ENCODE measurements around the gene EPHA8.

The EPHA8 gene

DNA sequence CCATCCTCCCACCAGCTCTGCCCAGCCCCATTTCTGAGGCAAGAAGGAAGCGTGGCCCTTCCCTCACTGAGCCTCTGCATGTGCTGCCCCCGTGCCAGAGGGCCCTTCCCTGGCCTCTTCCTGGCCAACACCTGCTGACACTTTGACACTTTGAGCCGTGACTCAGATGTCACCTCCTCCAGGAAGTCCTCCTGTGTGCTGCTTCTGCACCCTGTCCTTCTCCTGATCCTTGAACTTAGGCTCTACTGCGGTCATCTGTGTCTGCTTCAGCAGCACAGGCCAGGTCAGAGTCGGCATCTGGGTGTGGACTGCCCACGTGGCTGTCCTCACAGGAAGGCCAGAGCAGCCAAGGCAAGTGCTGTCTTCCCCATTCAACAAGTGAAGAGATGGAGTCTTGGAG is 19.6 kb upstream of the EPHA8 start:
- WGBS (ENCODE audit: insufficient coverage), result 76% methylated on average over 5 of the region's 6 CpGs
- H3K9me3 ChIP-seq (ENCODE audit: control extremely low read depth in 1 of 5, control insufficient read depth in 4 of 5, insufficient read depth in 2 of 5, low read depth in 1 of 5, low read length in 4 of 5), result no peaks in the 10 kb centered on the region
- no peak overlapping the region for H3K27ac ChIP-seq (ENCODE audit: insufficient read depth in 1 of 2, low read depth in 1 of 2, low read length in 2 of 2, poor library complexity in 1 of 2, severe bottlenecking in 2 of 2)
- peaks cover 0 to 41% (median 5%) of the 10 kb centered on the region in 5 experiments for H3K27me3 ChIP-seq (replicated peaks in 2 of 5; ENCODE audit: control insufficient read depth in 4 of 5, insufficient read depth in 5 of 5, low read length in 4 of 5)
- CTCF ChIA-PET, result no interaction called here
- no peak for DNase-seq
- no peaks in the 10 kb centered on the region for H3K36me3 ChIP-seq (ENCODE audit: control insufficient read depth in 4 of 4, insufficient read depth in 4 of 4, low read length in 3 of 4)
- H3K4me3 ChIP-seq (ENCODE audit: control insufficient read depth in 1 of 7, extremely low read depth in 1 of 7, insufficient read depth in 4 of 7, low read depth in 2 of 7, low read length in 6 of 7), result no peak overlapping the region
- POLR2A ChIA-PET, result no interaction called here
- H3K4me1 ChIP-seq (ENCODE audit: control extremely low read depth in 1 of 4, control insufficient read depth in 4 of 4, insufficient read depth in 4 of 4, low read length in 3 of 4), result peaks cover 0 to 11% (median 0%) of the 10 kb centered on the region in 4 experiments

DNA sequence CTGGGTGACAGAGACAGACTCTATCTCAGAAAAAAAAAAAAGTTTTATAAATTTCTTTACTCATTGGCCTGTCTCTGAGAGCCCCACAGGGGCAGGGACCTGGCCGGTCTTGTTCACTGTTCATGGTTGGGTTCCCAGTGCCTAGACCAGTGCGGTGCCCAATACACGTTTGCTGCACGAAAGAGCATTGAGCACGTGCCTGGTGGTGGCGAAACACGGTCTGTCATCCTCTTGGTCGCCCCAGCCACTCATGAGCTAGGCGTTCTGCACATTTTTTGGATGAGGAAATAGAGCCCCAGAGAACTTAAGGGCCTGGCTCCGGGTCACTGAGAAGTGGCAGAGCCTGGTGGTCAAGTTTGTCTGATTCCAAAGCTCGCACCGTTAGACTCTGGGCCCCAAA is 18.7 kb upstream of the EPHA8 start:
- H3K27ac ChIP-seq (ENCODE audit: insufficient read depth in 1 of 2, low read depth in 1 of 2, low read length in 2 of 2, poor library complexity in 1 of 2, severe bottlenecking in 2 of 2), result no peak overlapping the region
- no peak overlapping the region for H3K4me3 ChIP-seq (ENCODE audit: control insufficient read depth in 1 of 7, extremely low read depth in 1 of 7, insufficient read depth in 4 of 7, low read depth in 2 of 7, low read length in 6 of 7)
- no peak for DNase-seq
- no peaks in the 10 kb centered on the region for H3K36me3 ChIP-seq (ENCODE audit: control insufficient read depth in 4 of 4, insufficient read depth in 4 of 4, low read length in 3 of 4)
- ChIA-PET POLR2A (no interaction called here), CTCF (no interaction called here)
- H3K4me1 ChIP-seq (ENCODE audit: control extremely low read depth in 1 of 4, control insufficient read depth in 4 of 4, insufficient read depth in 4 of 4, low read length in 3 of 4), result peaks cover 0 to 7% (median 0%) of the 10 kb centered on the region in 4 experiments
- no peaks in the 10 kb centered on the region for H3K9me3 ChIP-seq (ENCODE audit: control extremely low read depth in 1 of 5, control insufficient read depth in 4 of 5, insufficient read depth in 2 of 5, low read depth in 1 of 5, low read length in 4 of 5)
- 86% methylated on average over 12 of the region's 12 CpGs for WGBS (ENCODE audit: insufficient coverage)
- H3K27me3 ChIP-seq (replicated peaks in 2 of 5; ENCODE audit: control insufficient read depth in 4 of 5, insufficient read depth in 5 of 5, low read length in 4 of 5), result peaks cover 0 to 47% (median 5%) of the 10 kb centered on the region in 5 experiments

DNA sequence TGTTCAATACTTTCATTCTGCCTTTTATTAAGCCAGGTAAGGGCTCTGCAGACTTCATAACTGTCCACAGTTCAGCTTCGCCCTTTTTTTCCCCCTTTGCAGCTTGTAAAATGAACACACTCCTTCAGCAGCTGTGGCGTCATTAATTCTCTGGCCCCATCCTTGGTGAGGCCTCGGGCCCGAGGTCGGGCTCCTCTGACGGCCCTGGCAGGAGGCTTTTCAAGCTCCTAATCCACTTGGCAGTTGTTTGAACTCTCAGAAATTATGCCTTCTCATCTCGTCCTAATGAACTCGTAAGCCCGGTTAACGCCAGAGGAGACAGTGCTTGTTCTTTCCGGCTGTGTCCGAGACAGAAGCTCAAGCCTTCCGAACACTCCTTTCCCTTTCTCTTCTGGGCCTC is 18.1 kb upstream of the EPHA8 start:
- DNase-seq, result no peak
- POLR2A ChIA-PET, result no interaction called here

DNA sequence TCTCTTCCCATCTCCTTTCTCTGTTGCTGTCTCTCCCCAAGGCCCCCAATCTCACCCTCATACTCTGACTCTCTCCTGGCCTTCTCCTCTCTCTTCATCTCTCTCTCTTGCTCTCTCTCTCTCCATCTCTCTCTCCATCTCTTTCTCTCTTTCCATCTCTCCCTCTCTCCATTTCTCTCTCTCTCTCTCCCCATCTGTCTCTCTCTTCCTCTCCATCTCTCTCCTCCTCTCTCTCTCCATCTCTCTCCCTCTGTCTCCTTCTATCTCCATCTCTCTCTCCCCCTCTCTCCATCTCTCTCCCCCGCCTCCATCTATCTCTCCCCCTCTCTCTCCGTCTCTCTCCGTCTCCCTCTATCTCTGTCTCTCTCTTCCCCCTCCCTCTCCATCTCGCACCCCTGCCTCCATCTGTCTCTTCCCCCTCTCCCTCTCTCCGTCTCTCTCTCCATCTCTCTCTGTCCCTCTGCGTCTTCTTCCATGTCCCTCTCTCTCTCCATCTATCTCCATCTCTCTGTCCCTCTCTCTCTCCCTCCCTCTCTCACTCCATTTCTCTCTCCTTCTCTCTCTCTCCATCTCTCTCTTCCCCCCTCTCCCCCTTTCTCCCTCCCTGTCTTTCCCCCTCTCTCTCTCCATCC is 16.0 kb upstream of the EPHA8 start:
- POLR2A ChIA-PET, result no interaction called here
- no peaks in the 10 kb centered on the region for H3K36me3 ChIP-seq (ENCODE audit: control insufficient read depth in 4 of 4, insufficient read depth in 4 of 4, low read length in 3 of 4)
- H3K4me3 ChIP-seq (ENCODE audit: control insufficient read depth in 1 of 7, extremely low read depth in 1 of 7, insufficient read depth in 4 of 7, low read depth in 2 of 7, low read length in 6 of 7), result no peak overlapping the region
- no peaks in the 10 kb centered on the region for H3K4me1 ChIP-seq (ENCODE audit: control extremely low read depth in 1 of 4, control insufficient read depth in 4 of 4, insufficient read depth in 4 of 4, low read length in 3 of 4)
- peaks cover 4 to 64% (median 7%) of the 10 kb centered on the region in 5 experiments for H3K27me3 ChIP-seq (replicated peaks in 2 of 5; ENCODE audit: control insufficient read depth in 4 of 5, insufficient read depth in 5 of 5, low read length in 4 of 5)
- DNase-seq, result no peak
- CTCF ChIA-PET, result no interaction called here
- 73% methylated on average over 6 of the region's 6 CpGs for WGBS (ENCODE audit: insufficient coverage)
- no peaks in the 10 kb centered on the region for H3K9me3 ChIP-seq (ENCODE audit: control extremely low read depth in 1 of 5, control insufficient read depth in 4 of 5, insufficient read depth in 2 of 5, low read depth in 1 of 5, low read length in 4 of 5)
- H3K27ac ChIP-seq (ENCODE audit: insufficient read depth in 1 of 2, low read depth in 1 of 2, low read length in 2 of 2, poor library complexity in 1 of 2, severe bottlenecking in 2 of 2), result no peak overlapping the region

More for the DNA sequence above, 18.1 kb upstream of the EPHA8 start:
- H3K9me3 ChIP-seq (ENCODE audit: control extremely low read depth in 1 of 5, control insufficient read depth in 4 of 5, insufficient read depth in 2 of 5, low read depth in 1 of 5, low read length in 4 of 5), result no peaks in the 10 kb centered on the region
- H3K36me3 ChIP-seq (ENCODE audit: control insufficient read depth in 4 of 4, insufficient read depth in 4 of 4, low read length in 3 of 4), result no peaks in the 10 kb centered on the region
- H3K27ac ChIP-seq (ENCODE audit: insufficient read depth in 1 of 2, low read depth in 1 of 2, low read length in 2 of 2, poor library complexity in 1 of 2, severe bottlenecking in 2 of 2), result no peak overlapping the region
- H3K27me3 ChIP-seq (replicated peaks in 2 of 5; ENCODE audit: control insufficient read depth in 4 of 5, insufficient read depth in 5 of 5, low read length in 4 of 5), result peaks cover 0 to 49% (median 5%) of the 10 kb centered on the region in 5 experiments
- H3K4me3 ChIP-seq (ENCODE audit: control insufficient read depth in 1 of 7, extremely low read depth in 1 of 7, insufficient read depth in 4 of 7, low read depth in 2 of 7, low read length in 6 of 7), result no peak overlapping the region
- CTCF ChIA-PET, result no interaction called here
- H3K4me1 ChIP-seq (ENCODE audit: control extremely low read depth in 1 of 4, control insufficient read depth in 4 of 4, insufficient read depth in 4 of 4, low read length in 3 of 4), result peaks cover 0 to 2% (median 0%) of the 10 kb centered on the region in 4 experiments
- WGBS (ENCODE audit: insufficient coverage), result 84% methylated on average over 8 of the region's 13 CpGs

DNA sequence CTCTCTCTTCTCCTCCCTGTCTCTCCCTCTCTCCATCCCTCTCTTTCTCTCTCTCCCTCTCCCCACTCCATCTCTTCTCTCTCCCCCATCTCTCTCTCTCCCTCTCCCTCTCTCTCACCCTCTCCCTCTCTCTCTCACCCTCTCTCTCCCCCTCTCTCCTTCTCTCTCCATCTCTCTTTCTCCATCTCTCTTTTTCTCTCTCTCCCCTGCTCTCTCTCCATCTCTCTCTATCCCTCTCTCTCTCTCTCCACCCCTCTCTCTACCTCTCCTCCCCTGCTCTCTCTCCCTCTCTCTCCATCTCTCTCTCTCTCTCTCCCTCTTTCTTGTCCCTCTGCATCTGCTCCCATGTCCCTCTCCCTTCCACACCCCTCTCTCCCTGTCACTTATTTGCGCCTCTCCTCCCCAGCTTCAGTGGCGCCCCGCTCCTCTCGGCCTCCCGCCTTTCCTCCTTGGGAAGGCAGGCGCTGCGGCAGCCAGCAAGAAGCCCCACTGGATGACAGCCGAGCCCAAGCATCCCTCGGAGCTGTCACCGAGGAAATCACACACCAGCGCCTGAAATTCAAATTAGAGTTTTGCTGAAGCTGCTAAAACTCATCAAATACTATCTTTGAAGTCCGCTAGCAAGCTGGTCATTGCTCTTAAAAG is 15.3 kb upstream of the EPHA8 start:
- no peak overlapping the region for H3K4me3 ChIP-seq (ENCODE audit: control insufficient read depth in 1 of 7, extremely low read depth in 1 of 7, insufficient read depth in 4 of 7, low read depth in 2 of 7, low read length in 6 of 7)
- CTCF ChIA-PET, result no interaction called here
- DNase-seq, result no peak
- H3K36me3 ChIP-seq (ENCODE audit: control insufficient read depth in 4 of 4, insufficient read depth in 4 of 4, low read length in 3 of 4), result no peaks in the 10 kb centered on the region
- no peaks in the 10 kb centered on the region for H3K4me1 ChIP-seq (ENCODE audit: control extremely low read depth in 1 of 4, control insufficient read depth in 4 of 4, insufficient read depth in 4 of 4, low read length in 3 of 4)
- no peak overlapping the region for H3K27ac ChIP-seq (ENCODE audit: insufficient read depth in 1 of 2, low read depth in 1 of 2, low read length in 2 of 2, poor library complexity in 1 of 2, severe bottlenecking in 2 of 2)
- H3K9me3 ChIP-seq (ENCODE audit: control extremely low read depth in 1 of 5, control insufficient read depth in 4 of 5, insufficient read depth in 2 of 5, low read depth in 1 of 5, low read length in 4 of 5), result no peaks in the 10 kb centered on the region
- WGBS (ENCODE audit: insufficient coverage), result 12% methylated on average over 11 of the region's 12 CpGs
- POLR2A ChIA-PET, result no interaction called here
- H3K27me3 ChIP-seq (replicated peaks in 2 of 5; ENCODE audit: control insufficient read depth in 4 of 5, insufficient read depth in 5 of 5, low read length in 4 of 5), result peaks cover 4 to 70% (median 9%) of the 10 kb centered on the region in 5 experiments

DNA sequence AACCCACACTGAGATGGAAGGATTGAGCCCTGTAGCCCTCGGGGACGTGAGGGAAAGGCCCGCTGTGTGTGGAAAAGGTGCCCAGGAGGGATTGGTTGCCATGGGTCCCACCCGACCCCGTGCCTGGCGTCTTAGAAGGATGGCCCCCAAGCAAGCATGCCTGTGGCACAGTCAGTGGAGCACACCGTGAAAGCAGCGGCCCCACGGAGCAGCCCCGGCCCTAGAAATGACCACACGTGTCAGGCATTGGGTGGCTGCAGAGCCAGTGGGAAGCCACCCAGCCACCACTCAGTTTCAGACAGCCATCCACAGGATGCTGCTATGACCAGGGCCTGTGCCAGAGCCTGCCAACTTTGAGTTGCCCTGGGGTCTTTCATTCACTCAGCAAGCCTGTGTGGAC is 13.3 kb upstream of the EPHA8 start:
- Histone ChIP-seq H3K4me1 (ENCODE audit: control extremely low read depth in 1 of 4, control insufficient read depth in 4 of 4, insufficient read depth in 4 of 4, low read length in 3 of 4) (no peaks in the 10 kb centered on the region), H3K9me3 (ENCODE audit: control extremely low read depth in 1 of 5, control insufficient read depth in 4 of 5, insufficient read depth in 2 of 5, low read depth in 1 of 5, low read length in 4 of 5) (no peaks in the 10 kb centered on the region), H3K27ac (ENCODE audit: insufficient read depth in 1 of 2, low read depth in 1 of 2, low read length in 2 of 2, poor library complexity in 1 of 2, severe bottlenecking in 2 of 2) (no peak overlapping the region), H3K27me3 (replicated peaks in 2 of 5; ENCODE audit: control insufficient read depth in 4 of 5, insufficient read depth in 5 of 5, low read length in 4 of 5) (peaks cover 4 to 87% (median 15%) of the 10 kb centered on the region in 5 experiments), H3K4me3 (ENCODE audit: control insufficient read depth in 1 of 7, extremely low read depth in 1 of 7, insufficient read depth in 4 of 7, low read depth in 2 of 7, low read length in 6 of 7) (no peak overlapping the region), H3K36me3 (ENCODE audit: control insufficient read depth in 4 of 4, insufficient read depth in 4 of 4, low read length in 3 of 4) (no peaks in the 10 kb centered on the region)
- CTCF ChIA-PET, result no interaction called here
- WGBS (ENCODE audit: insufficient coverage), result 93% methylated on average over 10 of the region's 11 CpGs
- POLR2A ChIA-PET, result no interaction called here
- no peak for DNase-seq

DNA sequence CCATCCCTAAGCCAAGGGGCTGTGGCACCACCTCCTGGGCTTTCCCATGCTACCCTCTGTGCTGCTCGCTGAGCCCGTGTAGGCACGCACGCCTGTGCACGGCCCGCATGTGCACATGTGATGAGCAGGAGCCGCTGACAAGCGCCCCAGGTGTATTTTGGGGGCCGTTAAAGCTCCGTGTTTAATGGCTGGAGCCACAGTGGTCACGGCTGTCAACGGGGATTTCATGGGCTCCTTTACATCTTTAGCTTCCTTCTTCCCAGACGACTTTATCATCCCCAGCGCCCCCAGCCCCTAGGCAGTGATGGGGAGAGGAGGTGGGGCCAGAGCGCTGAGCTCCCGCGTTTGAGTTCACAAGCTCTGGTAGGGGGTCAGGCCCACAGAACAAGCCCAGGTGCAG is 11.7 kb upstream of the EPHA8 start:
- 84% methylated on average over 11 of the region's 17 CpGs for WGBS (ENCODE audit: insufficient coverage)
- CTCF ChIA-PET, result no interaction called here
- Histone ChIP-seq H3K36me3 (ENCODE audit: control insufficient read depth in 4 of 4, insufficient read depth in 4 of 4, low read length in 3 of 4) (no peaks in the 10 kb centered on the region), H3K9me3 (ENCODE audit: control extremely low read depth in 1 of 5, control insufficient read depth in 4 of 5, insufficient read depth in 2 of 5, low read depth in 1 of 5, low read length in 4 of 5) (no peaks in the 10 kb centered on the region), H3K4me3 (ENCODE audit: control insufficient read depth in 1 of 7, extremely low read depth in 1 of 7, insufficient read depth in 4 of 7, low read depth in 2 of 7, low read length in 6 of 7) (no peak overlapping the region), H3K4me1 (ENCODE audit: control extremely low read depth in 1 of 4, control insufficient read depth in 4 of 4, insufficient read depth in 4 of 4, low read length in 3 of 4) (no peaks in the 10 kb centered on the region), H3K27me3 (replicated peaks in 2 of 5; ENCODE audit: control insufficient read depth in 4 of 5, insufficient read depth in 5 of 5, low read length in 4 of 5) (peaks cover 4 to 87% (median 23%) of the 10 kb centered on the region in 5 experiments), H3K27ac (ENCODE audit: insufficient read depth in 1 of 2, low read depth in 1 of 2, low read length in 2 of 2, poor library complexity in 1 of 2, severe bottlenecking in 2 of 2) (no peak overlapping the region)
- POLR2A ChIA-PET, result no interaction called here
- no peak for DNase-seq
